HG02623 (cell line): ENCODE measurements around the gene YTHDC1.

ENCODE experiments used
- ATAC-seq: cut with Tn5 transposase; IDR thresholded peaks from one replicate; pipeline ENCODE4 v1.9.1; 2021; ENCODE audit warnings: moderate library complexity; ENCODE audit not compliant: unreplicated experiment

Gene YTHDC1

DNA sequence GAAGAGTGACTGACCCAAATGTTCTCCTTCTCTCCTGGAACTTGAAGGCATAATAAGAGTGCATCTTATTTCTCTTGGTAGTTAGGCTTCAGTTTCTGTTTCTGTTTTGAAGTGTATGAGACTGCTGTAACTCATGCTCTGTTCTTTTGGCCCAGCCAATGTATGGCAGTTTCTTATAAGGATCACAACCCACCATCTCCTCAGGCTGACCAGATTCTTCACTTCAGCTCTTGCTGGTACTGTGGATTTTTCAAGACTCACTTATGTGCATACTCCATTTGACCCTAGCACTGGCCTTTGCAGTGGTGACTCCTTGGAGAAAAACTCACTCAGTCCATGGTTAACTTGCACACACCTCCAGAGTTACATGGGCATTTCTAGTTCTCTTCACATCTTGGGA, 9.6 kb upstream of the YTHDC1 start:
- ATAC-seq = peak; percentile 82

DNA sequence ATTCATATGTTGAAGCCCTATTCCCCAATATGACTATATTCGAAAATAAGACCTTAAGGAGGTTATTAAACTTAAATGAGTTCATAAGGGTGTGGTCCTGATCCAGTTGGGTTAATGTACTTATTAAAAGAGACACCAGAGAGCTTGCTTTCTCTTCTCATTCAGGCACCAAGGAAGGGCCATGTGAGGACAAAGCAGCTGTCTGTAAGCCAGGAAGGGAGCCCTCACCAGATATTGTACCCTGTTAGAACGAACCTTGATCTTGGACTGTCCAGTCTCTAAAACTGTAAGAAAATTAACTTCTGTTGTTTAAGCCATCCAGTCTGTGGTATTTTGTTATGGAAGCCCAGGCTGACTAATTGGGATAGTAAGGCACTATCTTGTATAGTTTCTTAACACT, 9.1 kb upstream of the YTHDC1 start:
- ATAC-seq = no peak

DNA sequence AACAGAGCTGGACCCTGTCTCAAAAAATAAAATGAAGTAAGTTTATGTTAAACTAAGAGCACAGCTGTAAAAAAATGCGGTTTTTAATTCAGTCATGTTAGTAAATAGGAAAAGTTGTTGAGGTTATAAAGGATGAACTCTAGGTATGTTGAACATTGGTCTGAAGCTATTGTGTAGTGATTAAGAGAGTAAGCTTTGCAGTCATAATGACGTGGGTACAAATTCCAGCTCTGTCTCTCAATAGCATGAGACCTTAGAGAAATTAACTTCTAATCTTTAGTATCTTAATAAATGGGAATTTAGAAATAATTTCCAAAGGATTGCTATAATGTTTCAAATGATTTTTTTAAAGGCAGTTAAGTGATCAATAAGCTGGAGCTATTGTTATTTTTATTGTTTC, 2.9 kb upstream of the YTHDC1 start:
- no peak for ATAC-seq

DNA sequence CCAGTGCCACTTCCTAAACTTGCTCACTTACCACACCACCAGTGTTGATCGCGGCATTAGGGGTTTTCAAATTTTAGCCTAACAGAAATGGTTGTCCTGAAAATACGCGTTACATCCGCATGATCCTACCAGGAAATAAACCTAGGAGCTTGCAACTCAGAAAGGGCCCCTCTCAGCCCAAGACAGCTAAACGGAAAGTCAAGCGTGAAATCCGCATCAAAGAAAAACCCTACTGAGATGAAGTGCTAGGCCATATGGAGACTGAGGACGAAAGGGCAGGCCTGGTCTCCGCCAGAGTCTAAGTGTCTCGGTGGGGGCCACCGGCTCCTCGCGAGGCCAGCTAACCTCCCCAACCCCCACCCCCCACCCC, 626 bp downstream of the YTHDC1 start:
- ATAC-seq = peak; percentile 1

DNA sequence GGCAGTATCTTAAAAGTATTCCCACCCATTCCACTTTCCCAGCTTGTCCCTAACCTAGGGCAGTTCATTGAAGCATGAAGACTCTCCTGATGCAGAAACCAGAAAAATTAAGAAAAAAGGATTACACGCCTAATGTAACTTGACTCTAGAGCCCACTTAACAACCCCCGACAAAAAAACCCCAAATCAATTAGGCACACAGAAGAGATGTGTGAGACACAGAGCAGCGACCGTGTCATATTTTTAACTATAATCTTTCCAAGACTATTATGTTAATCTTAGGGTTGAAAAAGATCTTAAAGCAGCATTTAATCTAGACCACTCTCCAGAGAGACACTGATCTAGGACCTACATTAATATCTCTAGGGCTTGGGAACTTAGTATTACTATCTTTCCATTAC, 1.3 kb downstream of the YTHDC1 start:
- no peak for ATAC-seq

DNA sequence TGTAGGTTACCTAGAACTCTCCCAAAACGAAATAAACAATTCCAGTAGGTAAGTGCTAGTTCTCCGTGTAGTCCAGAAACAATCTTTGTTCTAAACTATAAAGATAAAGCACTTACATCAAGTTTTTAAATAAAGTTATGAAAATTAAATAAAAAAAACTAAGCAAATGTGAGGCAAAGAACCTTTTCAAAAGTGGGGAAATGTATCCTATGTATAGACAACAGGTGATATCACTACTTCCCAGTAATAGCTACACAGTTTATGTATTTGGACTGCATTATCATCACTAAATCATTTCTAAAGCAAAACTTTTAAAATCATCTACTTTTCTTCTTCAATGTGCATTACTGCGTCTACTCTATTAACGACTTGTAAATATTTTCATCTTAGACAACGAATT, 2.0 kb downstream of the YTHDC1 start:
- ATAC-seq = no peak

DNA sequence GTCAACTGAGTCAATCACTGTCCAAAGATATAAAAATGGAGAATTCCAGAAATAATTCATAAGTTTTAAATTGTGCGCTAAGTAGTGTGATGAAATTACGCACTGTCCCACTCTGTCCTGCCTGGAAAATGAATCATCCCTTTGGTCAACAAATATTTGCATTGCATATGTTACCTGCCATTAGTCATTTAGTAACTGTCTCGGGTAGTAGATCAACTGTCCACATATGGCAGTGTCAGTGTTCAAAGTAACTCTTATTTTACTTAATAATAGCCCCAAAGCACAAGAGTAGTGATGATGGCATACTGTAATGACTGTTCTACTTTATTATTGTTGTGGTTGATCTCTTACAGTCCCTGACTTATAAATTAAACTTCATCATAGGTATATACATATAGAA, 3.4 kb downstream of the YTHDC1 start:
- ATAC-seq = no peak

DNA sequence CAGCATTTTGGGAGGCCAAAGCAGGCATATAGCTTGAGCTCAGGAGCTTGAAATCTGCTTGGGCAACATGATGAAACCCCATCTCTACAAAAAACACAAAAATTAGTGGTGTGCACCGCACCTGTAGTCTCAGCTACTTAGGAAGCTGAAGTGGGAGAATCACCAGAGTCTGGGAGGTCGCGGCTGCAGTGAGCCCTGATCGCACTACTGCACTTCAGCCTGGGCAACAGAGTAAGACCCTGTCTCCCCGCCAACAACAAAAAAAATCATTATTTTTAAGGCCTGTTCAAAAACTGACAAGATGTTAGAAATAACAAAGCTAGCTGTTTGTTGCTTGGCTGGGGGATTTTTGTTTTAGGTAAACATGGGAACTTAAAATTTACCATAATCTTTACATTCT, 5.1 kb downstream of the YTHDC1 start:
- no peak for ATAC-seq

DNA sequence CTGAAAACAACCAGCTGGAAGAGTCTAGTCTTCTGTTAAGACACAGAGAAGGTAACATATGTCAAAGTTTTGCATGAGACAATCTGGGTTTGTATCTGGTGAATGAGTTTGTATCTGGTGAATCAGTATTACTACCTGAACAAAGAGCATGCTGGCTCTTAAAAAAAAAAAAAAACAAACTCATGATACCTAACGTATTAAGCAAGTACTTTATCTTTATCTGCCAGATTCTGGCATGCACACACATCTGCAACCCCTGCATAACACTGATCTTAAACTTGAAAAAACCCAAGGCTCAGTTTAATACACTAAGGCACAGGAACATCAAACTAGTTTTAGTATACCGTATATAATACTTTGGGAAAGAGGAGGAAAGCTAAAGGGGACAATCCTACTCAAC, 5.8 kb downstream of the YTHDC1 start:
- ATAC-seq = no peak

DNA sequence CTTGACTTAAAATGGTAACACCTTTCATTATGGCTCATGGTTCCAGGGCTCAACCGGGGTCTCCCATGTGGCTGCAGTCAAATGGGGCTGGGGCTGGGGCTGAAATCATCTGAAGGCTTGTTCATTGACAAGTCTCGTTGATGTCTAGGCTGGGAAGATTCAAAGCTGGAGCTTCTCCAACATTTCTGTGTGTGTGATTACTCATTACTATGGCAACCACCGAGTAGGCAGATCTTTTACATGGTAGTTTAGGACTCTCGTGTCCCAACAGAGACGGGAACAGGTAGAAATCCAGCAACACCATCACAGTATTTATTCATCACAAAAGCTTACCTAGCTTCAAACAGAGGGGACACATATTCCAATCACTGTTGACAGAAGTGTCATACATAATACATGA, 7.8 kb downstream of the YTHDC1 start:
- no peak for ATAC-seq

DNA sequence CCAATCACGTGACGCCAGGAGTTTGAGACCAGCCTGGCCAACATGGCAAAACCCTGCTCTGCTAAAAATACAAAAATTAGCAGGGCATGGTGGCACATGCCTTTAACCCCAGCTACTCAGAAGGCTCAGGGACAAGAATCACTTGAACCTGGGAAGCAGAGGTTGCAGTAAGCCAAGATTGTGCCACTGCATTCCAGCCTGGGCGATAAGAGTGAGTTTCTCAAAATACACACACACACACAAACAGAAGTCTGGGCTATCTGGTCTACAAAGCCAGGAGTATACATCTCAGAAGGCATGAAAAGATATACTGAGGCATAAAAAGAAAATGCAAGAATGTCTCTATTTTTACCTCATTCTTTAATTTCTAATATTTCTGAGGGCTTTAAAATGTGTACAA, 11.3 kb downstream of the YTHDC1 start:
- no peak for ATAC-seq

DNA sequence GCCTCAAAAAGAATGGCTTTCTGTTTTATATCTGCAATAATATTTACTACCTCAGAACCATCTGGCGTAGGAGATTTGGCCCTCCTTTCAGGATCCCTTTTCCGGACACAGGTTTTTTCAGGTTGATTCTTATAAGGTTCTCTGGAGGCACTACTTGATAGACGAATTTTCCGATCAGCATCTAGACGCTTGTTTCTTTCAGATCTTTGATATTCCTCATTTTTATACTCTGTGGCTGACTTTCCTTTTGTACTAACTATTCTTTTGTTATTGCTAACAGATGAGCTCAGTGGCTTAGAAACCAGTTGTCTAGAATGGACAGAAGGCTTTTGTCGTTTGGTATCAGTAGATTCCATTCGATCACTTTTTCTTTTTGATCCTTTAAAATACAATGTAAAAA, 12.4 kb downstream of the YTHDC1 start:
- ATAC-seq = no peak

DNA sequence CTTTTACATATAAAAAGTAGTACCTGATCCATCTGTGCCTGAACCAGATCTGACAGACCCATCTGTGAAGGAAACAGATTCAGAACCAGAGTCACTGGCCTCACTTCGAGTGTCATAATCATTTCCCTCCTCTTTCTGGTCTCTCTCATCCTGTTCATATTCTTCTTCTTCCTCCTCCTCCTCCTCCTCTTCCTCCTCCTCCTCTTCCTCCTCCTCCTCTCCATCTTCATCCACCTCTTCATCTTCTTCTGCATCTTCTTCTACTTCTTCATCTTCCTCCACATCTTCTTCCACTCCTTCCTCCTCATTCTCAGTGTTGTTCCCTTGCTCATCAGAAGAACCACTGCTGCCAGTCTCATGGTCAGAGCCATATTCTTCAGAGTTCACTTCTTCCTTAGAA, 12.9 kb downstream of the YTHDC1 start:
- ATAC-seq = no peak

DNA sequence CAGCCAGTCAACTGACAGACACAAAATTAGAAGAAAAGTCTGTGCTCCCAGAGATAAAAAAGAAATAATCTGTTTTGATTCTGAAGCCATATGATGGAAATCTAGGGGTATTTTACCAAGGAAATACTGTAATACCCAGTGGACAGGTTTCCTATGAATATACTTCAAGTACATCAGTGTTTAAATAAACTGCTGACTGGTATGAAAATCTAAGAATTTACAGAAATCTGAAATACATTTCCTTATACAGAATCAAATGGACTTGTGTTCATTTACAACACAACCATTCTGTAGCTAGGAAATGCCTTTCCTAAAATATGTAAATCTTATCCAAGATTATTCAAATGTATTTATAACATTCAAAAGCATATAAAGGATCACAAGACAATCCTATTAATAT, 13.4 kb downstream of the YTHDC1 start:
- no peak for ATAC-seq

DNA sequence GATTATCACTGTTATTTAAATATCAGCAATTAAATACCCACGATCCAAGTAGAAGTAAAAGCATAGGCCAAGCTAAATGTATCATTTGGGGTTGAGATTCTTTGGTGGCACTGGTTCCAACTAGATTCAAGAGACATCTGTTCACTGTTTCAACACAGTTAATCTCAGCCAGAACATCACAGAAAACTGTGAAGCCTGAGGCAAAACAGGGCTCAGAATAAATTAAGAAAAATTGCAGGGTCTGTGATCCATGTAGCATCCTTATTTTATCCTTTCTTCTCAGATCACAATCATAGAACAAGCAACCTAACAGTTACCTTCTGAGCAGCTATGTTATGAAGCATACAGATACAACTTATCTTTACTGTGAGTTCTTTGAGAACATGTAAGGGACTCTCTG, 23.7 kb downstream of the YTHDC1 start:
- no peak for ATAC-seq

DNA sequence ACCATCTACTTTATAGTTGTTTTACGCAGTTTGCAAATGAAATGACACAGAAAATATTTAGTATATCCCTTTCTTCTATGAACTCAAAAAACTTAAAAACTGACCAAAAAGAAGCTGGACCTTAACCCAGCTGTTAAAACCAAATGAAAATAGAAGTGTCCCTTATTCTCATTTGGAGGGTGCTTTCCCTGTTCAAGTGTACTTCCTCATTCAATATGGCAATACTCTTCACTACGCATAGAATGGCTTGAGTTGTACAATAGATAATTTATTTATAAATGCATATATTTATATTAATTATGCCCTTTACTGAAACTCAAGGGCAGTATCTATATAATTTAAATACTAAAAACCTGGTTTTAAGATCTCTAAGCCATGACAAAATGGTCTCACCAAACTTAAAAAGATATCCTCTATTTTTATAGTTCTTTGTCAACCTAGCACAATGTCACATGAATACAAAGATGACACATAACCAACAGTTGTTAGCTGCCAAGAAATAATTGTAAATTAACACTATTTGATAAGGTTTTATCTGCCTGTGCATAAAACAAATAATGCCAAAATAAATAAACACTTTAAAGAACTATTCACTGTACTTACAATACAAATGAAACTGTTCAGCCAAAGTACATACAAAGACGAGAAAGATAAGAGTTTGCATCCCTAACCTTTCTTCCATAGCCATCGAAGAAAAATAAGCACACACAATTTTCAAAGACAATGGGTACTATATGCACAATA, 25.2 kb downstream of the YTHDC1 start:
- ATAC-seq = no peak

DNA sequence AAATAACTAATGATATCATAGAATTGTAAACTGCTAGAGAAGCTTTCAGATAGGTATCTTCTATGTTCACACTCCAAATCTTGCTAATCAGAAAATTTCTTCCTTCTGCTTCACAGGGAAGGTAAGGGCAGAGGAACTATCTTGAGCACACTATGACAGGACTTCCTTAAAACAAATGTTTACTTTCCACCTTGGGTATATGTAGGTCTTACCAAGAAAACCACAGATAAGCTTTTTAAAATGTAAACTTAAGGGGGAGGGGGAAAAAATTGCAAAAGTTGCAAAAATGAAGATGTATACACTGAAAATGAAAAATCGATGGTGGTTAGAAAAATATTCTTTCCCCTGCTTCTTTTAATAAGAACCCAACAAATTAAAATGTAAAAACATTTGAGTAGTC, 30.9 kb downstream of the YTHDC1 start:
- no peak for ATAC-seq

DNA sequence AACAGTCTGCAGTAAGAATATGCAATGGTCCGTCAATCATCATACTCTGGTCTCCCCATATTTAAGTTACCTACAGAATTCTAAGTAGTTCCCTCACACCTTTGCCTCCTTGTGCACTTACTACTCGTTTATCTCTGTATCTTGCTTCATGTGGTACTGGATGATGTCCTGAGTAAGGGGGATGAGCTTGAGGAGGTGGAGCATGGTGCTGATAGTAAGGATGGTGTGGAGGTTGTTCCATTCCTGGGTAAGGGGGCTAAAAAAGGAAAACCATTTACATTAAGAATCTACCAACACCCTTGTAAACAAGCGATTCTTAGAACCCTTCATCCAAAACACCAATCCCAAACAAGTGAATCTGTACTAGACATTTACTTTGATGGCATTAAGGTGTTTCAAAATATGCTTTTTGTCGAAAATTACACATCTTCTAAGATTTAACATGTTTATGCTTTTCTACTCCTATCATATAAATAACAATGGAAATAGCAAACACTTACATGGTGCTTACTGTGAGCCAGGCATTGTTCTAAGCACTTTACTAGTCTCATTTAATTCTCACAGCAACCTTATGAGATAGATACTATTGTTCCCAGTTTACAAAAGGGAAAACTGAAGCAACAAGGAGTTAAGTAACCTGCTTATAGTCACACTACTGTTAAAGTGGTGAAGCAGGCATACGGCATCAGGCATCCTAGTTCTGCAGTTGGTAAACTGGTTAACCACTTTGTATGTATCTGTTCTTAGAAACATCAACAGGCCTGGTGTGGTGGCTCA, 33.5 kb downstream of the YTHDC1 start:
- no peak for ATAC-seq

DNA sequence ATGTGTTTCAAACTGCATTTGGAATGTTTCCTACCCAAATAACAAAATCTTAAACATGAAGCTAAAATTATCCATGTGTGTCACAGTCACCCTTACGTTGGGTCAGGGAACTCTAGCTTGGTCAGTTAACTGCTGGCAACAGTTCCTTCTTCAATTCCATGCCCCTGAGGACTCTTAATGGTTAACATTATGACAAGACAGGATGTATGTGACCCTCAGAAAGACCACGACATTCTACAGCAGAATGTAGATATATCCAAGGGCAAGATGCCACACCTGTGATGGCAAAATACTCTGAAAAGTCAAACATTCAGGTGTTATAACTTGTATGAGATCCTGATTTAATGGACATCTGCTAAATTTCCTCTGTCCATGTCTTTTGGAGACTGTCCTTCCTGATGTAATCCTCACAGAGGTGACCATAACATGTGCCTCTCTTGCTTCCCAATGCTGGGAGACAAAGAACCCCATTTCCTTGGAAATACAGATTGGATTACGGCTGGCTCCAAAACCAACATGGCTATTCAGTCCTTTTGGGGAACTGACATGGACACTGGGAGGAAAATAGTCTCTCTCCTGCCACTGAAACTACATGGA, 39.1 kb downstream of the YTHDC1 start:
- no peak for ATAC-seq

DNA sequence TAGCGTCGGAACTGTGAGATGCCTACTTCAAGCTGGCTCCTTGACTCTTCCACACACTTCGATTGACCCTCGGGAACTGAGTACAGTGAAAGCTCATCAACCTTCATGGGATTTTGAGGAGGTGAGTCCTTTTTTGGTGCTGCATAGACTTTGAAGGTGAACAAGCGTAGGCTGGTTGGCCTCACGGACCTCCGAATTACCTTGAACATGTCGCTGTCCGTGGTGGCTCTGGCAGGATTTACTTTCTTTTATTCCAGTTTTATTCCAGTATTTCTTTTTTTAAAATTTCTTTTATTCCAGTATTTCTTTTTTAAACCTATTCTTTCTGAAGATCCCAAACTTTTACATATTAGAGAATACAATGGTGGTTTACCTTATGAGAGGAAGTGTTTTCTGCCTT, 45.2 kb downstream of the YTHDC1 start:
- ATAC-seq = no peak

DNA sequence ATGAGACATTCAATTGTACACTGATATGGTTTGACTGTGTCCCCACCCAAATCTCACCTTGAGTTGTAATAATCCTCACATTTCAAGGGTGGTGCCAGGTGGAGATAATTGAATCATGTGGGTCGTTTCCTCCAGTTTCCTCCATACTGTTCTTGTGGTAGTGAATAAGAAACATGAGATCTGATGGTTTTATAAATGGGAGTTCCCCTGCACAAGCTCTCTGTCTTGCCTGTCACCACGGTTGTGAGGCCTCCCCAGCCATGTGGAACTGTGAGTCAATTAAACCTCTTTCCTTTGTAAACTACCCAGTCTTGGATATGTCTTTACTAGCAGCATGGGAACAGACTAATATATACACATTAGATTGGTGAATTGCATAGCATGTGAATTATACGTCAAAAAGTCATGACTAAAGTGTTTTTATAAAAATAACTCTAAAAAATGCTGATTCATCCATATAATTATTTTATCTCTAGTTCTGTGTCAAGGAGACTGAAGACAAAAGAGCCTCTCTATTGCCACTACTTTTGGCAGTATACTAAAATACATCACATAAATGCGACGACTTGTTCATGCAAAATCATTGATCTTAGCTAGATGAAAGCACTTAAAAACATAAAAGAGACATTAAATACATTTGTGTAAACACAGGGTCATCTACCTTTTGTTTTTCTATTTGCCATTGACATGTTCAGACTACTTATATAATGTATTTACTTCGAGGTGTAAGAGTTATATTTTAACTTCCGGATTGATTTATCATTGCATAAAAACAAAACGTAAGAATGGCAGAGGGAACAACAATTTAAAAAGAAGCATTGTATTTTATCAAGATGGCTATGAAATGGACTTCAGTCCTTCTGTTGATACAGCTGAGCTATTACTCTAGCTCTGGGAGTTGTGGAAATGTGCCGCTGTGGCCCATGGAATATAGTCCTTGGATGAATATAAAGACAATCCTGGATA, 50.1 kb downstream of the YTHDC1 start:
- ATAC-seq = no peak
